HS-5 (cell line): ENCODE measurements around the gene ZBTB24.

Experiments used
- DNase-seq: peaks from one replicate; pipeline ENCODE4 v3.0.0-alpha.2; 2012; ENCODE audit warnings: low read depth

The ZBTB24 gene

GRCh38 chr6:109449795-109450673 lies 33.0 kb downstream of the ZBTB24 start:
- no peak for DNase-seq

GRCh38 chr6:109449064-109449794 lies 33.8 kb downstream of the ZBTB24 start:
- DNase-seq: no peak

DNA sequence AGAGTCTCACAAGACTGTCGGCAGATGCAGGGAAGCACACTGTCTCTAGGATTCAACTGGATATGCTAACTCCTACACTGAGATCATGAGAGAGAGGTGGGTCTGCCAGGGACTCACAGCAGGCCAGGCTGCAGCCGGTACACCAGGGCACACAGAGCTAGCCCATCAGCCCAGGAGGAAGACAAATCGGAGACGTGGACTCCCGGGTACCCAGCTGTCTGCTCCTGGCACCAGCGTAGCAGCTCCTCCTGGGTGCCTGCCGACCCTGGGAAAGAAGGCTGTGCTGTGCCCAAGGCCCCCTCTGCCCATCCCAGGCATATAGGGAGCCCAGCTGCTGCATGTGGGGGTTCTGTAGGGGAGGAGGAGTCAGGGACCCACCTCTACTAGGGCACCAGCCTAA lies 34.4 kb downstream of the ZBTB24 start:
- DNase-seq: no peak

DNA sequence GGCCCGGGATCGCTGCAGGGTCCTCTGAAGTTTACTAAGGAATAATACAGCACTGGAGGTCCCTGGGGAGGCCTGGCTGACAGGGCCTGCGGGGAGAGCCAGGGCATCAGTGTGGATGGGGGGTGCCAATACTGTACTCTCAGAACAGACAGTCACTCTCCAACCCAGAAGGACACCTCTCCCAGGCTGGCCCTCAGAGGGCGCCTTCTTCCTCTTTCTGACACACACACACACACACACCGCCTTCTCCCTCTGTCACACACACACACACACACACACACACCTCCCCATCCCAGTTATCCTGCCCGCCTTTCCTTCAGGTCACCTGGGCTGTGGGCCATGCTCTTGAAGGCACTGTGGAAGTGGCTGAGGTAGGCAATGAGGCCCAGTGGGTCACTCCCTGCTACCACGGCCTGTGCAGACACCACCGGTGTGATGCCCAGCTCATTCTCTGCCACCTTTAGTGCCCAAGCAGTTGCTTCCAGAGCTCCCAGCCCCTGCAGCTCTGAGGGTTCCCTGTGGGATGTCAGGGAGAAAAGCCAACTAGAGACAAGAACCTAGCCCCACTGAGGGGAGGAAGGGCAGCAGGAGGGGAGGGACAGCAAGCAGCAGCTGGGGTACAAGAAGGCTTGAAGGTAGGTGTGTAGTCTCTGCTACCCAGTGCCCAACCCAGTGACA lies 35.0 kb downstream of the ZBTB24 start:
- no peak for DNase-seq

- DNase-seq: no peak
These were observed 35.9 kb downstream of the ZBTB24 start for GRCh38 chr6:109447087-109447486.

GRCh38 chr6:109446541-109446940 lies 36.5 kb downstream of the ZBTB24 start:
- no peak for DNase-seq

DNA sequence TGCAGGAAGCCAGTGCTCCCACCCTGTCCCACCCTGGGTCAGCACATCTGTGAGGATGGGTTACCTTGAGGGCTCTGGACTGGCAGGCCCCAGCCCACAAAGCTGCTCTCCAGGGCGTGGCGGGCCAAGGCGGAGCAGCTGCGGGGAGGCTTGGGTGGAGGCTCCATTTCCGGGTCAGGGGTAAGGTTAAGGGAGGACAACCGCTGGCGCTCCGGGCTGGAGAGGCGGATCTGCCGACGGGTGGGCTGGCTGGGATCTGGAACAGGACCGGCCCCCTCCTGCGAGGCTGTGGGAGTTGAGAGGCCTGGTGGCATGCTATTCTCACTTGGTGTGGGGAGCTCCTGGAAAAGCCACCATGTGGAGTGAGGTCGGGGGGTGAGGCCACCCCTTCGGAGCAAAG lies 36.9 kb downstream of the ZBTB24 start:
- no peak for DNase-seq

- no peak for DNase-seq
These were observed 37.6 kb downstream of the ZBTB24 start for GRCh38 chr6:109445382-109445781.

DNA sequence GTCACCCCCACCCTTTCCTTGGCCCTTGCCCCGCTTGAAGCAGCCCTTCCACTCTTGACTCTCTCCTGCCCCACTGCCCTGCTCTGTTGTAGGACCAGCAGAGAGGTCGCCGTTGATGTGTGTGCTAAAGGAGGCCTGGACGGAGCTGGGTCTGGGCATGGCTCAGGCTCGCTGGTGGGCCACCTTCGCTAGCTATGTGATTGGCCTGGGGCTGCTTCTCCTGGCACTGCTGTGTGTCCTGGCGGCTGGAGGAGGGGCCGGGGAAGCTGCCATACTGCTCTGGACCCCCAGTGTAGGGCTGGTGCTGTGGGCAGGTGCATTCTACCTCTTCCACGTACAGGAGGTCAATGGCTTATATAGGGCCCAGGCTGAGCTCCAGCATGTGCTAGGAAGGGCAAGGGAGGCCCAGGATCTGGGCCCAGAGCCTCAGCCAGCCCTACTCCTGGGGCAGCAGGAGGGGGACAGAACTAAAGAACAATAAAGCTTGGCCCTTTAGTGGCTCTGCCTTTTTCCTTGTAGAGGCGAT lies 39.5 kb downstream of the ZBTB24 start:
- DNase-seq: no peak

GRCh38 chr6:109442393-109442924 lies 40.6 kb downstream of the ZBTB24 start:
- DNase-seq: no peak

DNA sequence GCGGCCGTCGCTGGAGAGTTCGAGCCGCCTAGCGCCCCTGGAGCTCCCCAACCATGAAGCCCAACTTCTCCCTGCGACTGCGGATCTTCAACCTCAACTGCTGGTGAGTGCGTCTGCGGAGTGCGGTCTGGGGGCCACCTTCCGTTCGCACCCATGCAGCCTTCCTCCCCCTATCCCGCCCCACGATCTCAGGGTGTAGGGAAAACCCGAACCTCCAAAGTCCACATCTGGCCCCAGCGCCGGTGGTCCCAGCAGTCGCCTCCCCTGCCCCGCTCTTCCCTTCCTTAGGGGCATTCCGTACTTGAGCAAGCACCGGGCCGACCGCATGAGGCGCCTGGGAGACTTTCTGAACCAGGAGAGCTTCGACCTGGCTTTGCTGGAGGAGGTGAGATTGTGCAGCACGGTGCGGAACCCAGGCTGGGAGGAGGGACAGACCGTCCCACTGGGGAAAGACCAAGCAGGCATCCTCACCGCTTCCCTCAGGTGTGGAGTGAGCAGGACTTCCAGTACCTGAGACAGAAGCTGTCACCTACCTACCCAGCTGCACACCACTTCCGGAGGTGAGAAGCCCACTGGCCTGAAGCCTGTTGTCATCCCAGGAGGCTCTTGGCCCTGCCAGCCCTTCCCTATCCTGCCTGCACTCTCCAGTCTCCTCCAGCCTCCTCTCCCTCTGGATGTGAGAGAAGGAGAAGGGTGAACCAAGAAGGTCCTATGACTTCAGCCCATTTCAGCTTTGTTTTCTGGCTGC lies 41.8 kb downstream of the ZBTB24 start:
- no peak for DNase-seq

DNA sequence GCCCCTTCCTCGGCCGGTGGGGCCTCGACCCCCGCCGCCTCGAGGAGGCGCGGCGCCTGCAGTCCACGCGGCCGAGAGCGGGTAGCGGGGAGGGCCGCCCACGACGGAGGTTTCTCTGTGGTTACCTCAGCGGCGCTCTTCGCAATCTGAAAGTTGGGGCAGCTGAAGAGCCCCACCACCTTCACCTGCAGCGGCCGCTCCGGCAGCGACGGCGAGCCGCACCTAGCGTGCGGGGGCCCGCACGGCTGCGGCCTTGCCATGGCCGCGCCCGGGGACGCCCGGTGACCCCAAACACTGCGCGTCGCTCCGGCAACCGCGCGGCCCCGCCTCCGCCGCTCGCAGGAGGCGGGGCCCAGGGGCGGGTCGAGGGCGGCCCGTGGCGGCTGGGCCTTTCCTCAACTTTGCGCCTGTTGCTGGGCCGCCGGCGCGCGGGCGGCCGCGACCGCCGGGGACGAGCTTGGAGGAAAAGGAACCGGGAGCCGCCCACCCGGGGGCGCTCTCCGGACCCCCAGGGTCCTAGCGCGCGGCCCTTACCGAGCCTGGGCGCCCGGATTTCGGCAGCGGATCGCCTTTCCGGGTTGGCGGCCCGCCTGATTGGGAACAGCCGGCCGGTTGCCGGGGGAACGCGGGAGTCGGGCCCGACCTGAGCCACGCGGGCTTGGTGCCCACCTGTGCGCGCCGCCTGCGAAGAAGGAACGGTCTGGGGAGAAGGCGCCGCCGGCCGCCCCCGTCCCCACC lies 42.5 kb downstream of the ZBTB24 start, which contains the start of the genes PPIL6 and SMPD2:
PPIL6 (minus strand) TSS at position 298 of the 738 bp plus-strand sequence; CDS start at position 260, 38 bp downstream.
SMPD2 (plus strand) TSS at position 394 of the 738 bp plus-strand sequence. CDS start 398 bp downstream, outside the sequence.
- DNase-seq: peak; percentile 39

DNA sequence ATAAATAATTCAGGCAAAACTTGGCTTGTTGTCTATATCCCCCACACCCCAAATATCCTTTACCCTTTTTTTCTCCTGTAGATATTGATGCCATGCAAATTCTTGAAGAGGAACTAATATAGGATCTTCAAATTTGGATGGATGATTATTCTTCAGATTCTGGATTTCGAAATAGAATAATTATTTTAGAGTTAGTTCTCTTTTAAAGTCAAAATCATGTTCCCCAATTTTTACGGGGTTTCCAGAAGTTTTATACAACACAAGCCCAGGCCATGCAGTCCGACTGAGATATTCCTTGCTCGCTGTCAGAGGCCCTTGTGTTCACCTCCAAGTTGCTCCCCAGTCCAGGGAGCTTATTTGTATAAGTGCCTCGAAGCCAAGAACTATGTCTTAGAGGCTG lies 47.0 kb downstream of the ZBTB24 start:
- DNase-seq: no peak

DNA sequence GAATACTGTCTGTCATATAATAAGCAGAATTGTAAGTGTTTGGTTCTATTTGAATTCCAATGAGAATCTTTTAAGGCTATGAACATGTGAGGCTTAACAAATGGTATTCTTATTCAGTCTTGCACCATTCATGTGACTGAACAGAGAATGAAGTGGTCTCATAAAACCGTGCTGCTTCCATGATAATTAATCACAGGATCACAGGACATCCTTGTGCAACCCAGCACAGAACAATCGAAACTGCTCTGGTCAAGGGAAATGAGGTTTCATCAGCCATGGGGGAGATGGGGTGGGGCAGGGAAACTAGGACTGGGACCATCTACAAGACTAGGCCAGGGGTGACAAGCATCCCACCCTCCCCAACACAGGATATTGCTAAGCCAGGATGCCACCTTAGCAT lies 48.6 kb downstream of the ZBTB24 start:
- DNase-seq: no peak

DNA sequence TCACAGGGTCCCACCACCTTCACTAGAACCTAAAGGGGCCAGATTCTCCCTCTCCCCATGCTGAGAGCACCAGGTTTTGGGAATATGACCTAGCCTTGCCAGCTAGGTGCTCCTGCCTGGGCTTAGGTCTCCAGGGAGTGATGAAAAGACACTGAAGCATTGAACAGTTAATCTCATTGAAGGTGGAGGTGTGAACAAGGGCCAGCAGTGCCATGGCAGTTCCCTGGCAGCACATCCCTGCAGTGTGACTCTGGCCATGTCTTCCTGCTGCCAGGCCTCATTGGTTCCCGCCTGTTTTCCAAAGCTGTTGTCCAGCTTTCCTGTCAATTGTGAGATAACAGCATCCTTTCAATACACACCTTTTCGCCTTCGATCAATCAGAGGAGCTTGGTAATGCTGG lies 53.5 kb downstream of the ZBTB24 start:
- DNase-seq: no peak

GRCh38 chr6:109428889-109429477 lies 54.0 kb downstream of the ZBTB24 start:
- DNase-seq: no peak

GRCh38 chr6:109424946-109425345 lies 58.1 kb downstream of the ZBTB24 start:
- DNase-seq: no peak

DNA sequence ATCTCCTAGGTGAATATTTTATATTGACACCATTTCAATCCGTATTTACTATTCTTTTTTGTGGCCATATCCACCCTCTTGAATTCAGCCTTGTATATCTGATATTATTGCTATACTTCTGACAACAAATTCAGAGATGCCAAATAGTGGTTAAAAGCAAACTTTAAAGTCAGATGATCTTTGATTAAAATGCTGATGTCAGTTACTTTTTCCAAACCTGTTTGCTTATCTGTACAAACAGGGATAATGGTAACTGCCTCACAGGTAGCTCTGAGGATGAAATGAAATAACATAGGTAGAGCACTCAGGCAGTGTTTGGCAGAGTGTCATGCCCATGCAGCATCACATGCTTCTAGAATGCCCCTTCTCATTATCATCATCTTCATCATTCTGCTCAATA lies 61.8 kb downstream of the ZBTB24 start:
- DNase-seq: no peak

GRCh38 chr6:109420751-109421150 lies 62.3 kb downstream of the ZBTB24 start:
- no peak for DNase-seq

DNA sequence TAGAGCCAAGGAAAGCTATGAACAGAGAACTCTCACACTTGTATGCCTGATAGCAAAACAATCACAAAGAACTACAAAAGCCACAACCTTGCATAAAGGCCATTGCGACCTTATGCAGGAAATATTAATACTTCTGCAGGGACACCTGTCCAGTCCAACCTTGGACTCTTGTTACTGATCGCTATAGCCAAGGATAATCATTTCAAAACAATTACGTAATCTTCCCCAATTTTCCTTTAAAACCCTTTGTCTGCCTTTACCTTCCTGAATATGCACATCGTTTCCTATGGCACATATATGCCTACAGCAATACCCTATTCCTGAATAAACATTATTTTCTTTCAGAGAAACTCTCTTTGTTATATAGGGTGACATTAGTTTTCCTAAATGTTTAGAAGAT lies 65.4 kb downstream of the ZBTB24 start:
- no peak for DNase-seq
